ENCODE measurements around the gene ZSCAN23.

ZSCAN23 gene

DNA sequence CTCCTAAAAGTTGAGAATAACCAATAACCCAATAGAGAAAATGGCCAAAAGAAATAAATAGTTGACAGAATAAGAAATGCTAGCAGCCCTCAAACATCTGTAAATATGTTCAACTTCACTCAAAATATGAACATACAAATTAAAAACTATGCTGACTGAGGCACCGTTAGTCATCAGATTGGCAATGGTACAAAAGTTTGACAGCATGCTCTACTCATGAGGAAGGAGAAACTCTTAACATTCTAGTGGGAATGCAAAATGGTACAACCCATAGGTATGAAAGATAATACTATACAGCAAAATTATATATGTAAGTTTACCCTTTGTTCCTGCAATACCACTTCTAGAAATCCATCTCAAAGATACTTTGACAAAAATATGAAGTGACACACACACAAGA, 42.1 kb downstream of the ZSCAN23 start:
- no peaks in the 10 kb centered on the region for H3K36me3 ChIP-seq (ENCODE audit: insufficient read depth, low read length)
- H3F3A ChIP-seq (ENCODE audit: low read depth) = no peaks in the 10 kb centered on the region
- H3K4me1 ChIP-seq (ENCODE audit: insufficient read depth, low read length, poor library complexity, severe bottlenecking) = no peaks in the 10 kb centered on the region
- no peaks in the 10 kb centered on the region for H3K27me3 ChIP-seq (ENCODE audit: insufficient read depth, low read length, poor library complexity, severe bottlenecking)
- no peak overlapping the region for H3K9ac ChIP-seq (ENCODE audit: low read depth, low read length, poor library complexity, severe bottlenecking)
- no peaks in the 10 kb centered on the region for H4K20me1 ChIP-seq (ENCODE audit: insufficient read depth, low read length, poor library complexity, severe bottlenecking)
- H2AFZ ChIP-seq (ENCODE audit: low read length) = no peak overlapping the region
- no peaks in the 10 kb centered on the region for H3K9me3 ChIP-seq (ENCODE audit: insufficient read depth, low read depth, low read length)
- no peak for TF ChIP-seq EZH2phosphoT487 (IDR thresholded peaks at IDR 0.05; ENCODE audit: borderline replicate concordance)
- TF ChIP-seq, protein P1, sequence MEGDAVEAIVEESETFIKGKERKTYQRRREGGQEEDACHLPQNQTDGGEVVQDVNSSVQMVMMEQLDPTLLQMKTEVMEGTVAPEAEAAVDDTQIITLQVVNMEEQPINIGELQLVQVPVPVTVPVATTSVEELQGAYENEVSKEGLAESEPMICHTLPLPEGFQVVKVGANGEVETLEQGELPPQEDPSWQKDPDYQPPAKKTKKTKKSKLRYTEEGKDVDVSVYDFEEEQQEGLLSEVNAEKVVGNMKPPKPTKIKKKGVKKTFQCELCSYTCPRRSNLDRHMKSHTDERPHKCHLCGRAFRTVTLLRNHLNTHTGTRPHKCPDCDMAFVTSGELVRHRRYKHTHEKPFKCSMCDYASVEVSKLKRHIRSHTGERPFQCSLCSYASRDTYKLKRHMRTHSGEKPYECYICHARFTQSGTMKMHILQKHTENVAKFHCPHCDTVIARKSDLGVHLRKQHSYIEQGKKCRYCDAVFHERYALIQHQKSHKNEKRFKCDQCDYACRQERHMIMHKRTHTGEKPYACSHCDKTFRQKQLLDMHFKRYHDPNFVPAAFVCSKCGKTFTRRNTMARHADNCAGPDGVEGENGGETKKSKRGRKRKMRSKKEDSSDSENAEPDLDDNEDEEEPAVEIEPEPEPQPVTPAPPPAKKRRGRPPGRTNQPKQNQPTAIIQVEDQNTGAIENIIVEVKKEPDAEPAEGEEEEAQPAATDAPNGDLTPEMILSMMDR (conservative IDR thresholded peaks at IDR 0.05; ENCODE audit: low read length) = no peak
- no peak overlapping the region for H3K4me2 ChIP-seq (ENCODE audit: low read depth, low read length, poor library complexity, severe bottlenecking)
- no peaks in the 10 kb centered on the region; the same call in 1 of the 2 replicates for H3K9me2 ChIP-seq (replicated peaks; ENCODE audit: low read depth, low read length)
- H3K79me2 ChIP-seq (ENCODE audit: insufficient read depth, low read length) = no peaks in the 10 kb centered on the region
- no peak overlapping the region for H3K4me3 ChIP-seq (ENCODE audit: low read length, poor library complexity, severe bottlenecking)

DNA sequence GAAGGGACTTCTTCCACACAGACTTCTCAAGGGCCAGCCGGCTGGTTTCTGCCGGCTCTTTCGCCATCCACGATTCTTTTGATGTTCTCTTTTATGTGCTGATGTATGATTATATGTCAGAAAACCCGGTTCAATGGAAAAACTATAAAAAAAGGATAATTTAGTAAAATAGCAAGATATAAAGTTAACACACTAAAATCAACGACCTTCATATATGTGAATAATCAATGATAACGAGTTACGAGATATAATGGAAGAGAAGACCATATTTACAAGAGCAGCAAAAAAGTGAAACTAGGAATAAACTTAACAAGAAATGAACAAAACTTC, 43.2 kb downstream of the ZSCAN23 start:
- no peak for TF ChIP-seq EZH2phosphoT487 (IDR thresholded peaks at IDR 0.05; ENCODE audit: borderline replicate concordance)
- Histone ChIP-seq H3K4me2 (ENCODE audit: low read depth, low read length, poor library complexity, severe bottlenecking) (no peak overlapping the region), H3K9ac (ENCODE audit: low read depth, low read length, poor library complexity, severe bottlenecking) (no peak overlapping the region), H3K79me2 (ENCODE audit: insufficient read depth, low read length) (no peaks in the 10 kb centered on the region), H3K36me3 (ENCODE audit: insufficient read depth, low read length) (no peaks in the 10 kb centered on the region), H3K4me3 (ENCODE audit: low read length, poor library complexity, severe bottlenecking) (no peak overlapping the region), H4K20me1 (ENCODE audit: insufficient read depth, low read length, poor library complexity, severe bottlenecking) (no peaks in the 10 kb centered on the region), H3F3A (ENCODE audit: low read depth) (no peaks in the 10 kb centered on the region), H3K9me2 (replicated peaks; ENCODE audit: low read depth, low read length) (no peaks in the 10 kb centered on the region; the same call in 1 of the 2 replicates), H3K27me3 (ENCODE audit: insufficient read depth, low read length, poor library complexity, severe bottlenecking) (no peaks in the 10 kb centered on the region), H3K9me3 (ENCODE audit: insufficient read depth, low read depth, low read length) (no peaks in the 10 kb centered on the region), H3K4me1 (ENCODE audit: insufficient read depth, low read length, poor library complexity, severe bottlenecking) (no peaks in the 10 kb centered on the region), H2AFZ (ENCODE audit: low read length) (no peak overlapping the region)

DNA sequence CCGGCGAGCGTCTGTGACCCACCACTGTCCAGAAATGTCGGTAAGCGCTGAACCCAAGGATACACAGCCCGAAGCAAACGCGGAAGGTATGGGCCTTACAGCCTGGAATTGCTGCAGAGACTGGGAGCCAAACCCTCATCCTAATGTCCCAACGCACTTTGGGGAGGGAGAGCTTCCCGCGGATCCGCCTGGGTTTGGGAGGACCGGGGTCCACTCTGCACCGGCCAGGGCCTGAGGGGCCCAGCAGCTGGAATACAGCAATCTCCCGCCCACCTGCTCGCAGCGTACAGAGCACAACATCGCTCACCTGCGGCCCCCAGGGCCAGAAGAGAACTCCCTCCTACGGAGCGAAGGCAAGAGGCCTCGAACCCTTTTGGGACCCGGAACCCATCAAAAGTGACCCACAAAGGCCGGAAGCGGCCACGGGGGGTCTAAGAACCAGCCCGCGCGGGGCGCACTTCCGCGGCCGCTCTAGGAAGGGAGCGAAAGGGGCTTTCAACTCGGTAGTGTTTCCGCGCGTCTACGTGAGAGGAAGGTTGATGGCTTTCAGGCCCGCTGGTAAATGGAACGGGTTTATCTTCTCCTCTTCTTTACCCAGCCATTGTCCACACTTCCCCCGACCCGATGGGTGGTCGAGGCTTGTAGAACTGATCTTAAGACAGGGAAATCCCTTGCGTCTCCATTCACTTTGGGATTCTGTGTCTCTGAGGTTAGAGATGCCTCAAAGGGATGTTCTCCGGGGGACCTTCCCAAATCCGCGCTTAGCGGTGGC, 43.8 kb downstream of the ZSCAN23 start, which contains the start of gene ZSCAN12:
Gene ZSCAN12, minus strand, starts transcription at position 398 of the 772 bp plus-strand sequence. CDS start 1,342 bp downstream, outside the sequence.
- no peaks in the 10 kb centered on the region for H3K36me3 ChIP-seq (ENCODE audit: insufficient read depth, low read length)
- H3K9me3 ChIP-seq (ENCODE audit: insufficient read depth, low read depth, low read length) = no peaks in the 10 kb centered on the region
- H2AFZ ChIP-seq (ENCODE audit: low read length) = no peak within 1 kb of the TSS
- no peak within 1 kb of the TSS for H3K4me3 ChIP-seq (ENCODE audit: low read length, poor library complexity, severe bottlenecking)
- no peak within 1 kb of the TSS for H3K4me2 ChIP-seq (ENCODE audit: low read depth, low read length, poor library complexity, severe bottlenecking)
- no peaks in the 10 kb centered on the region for H3K27me3 ChIP-seq (ENCODE audit: insufficient read depth, low read length, poor library complexity, severe bottlenecking)
- no peak for TF ChIP-seq EZH2phosphoT487 (IDR thresholded peaks at IDR 0.05; ENCODE audit: borderline replicate concordance)
- H3K79me2 ChIP-seq (ENCODE audit: insufficient read depth, low read length) = no peaks in the 10 kb centered on the region
- no peaks in the 10 kb centered on the region for H3F3A ChIP-seq (ENCODE audit: low read depth)
- no peaks in the 10 kb centered on the region; the same call in 1 of the 2 replicates for H3K9me2 ChIP-seq (replicated peaks; ENCODE audit: low read depth, low read length)
- no peaks in the 10 kb centered on the region for H4K20me1 ChIP-seq (ENCODE audit: insufficient read depth, low read length, poor library complexity, severe bottlenecking)
- H3K9ac ChIP-seq (ENCODE audit: low read depth, low read length, poor library complexity, severe bottlenecking) = no peak within 1 kb of the TSS
- H3K4me1 ChIP-seq (ENCODE audit: insufficient read depth, low read length, poor library complexity, severe bottlenecking) = no peaks in the 10 kb centered on the region

DNA sequence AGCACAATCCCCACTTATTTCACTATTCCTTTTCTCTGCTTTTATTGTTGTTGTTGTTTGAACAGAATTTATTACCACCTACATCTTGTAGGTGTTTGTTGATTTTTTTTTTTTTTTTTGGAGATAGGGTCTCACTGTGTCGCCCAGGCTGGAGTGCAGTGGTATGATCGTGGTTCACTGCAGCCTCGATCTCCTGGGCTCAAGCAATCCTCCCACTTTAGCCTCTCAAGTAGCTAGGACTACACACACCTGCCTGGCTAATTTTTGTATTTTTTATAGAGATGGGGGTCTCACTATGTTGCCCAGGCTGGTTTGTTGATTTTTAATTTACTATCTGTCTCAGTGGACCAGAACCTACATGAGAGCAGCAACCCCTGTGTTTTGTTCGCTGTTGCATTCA, 47.4 kb downstream of the ZSCAN23 start:
- no peaks in the 10 kb centered on the region for H3K4me1 ChIP-seq (ENCODE audit: insufficient read depth, low read length, poor library complexity, severe bottlenecking)
- H3K4me2 ChIP-seq (ENCODE audit: low read depth, low read length, poor library complexity, severe bottlenecking) = no peak overlapping the region
- H3K36me3 ChIP-seq (ENCODE audit: insufficient read depth, low read length) = no peaks in the 10 kb centered on the region
- H2AFZ ChIP-seq (ENCODE audit: low read length) = no peak overlapping the region
- H3K9ac ChIP-seq (ENCODE audit: low read depth, low read length, poor library complexity, severe bottlenecking) = no peak overlapping the region
- H3K9me3 ChIP-seq (ENCODE audit: insufficient read depth, low read depth, low read length) = no peaks in the 10 kb centered on the region
- no peaks in the 10 kb centered on the region; the same call in 1 of the 2 replicates for H3K9me2 ChIP-seq (replicated peaks; ENCODE audit: low read depth, low read length)
- no peaks in the 10 kb centered on the region for H4K20me1 ChIP-seq (ENCODE audit: insufficient read depth, low read length, poor library complexity, severe bottlenecking)
- TF ChIP-seq EZH2phosphoT487 (IDR thresholded peaks at IDR 0.05; ENCODE audit: borderline replicate concordance) = no peak
- TF ChIP-seq, protein P1 (conservative IDR thresholded peaks at IDR 0.05; ENCODE audit: low read length) = no peak
- H3K4me3 ChIP-seq (ENCODE audit: low read length, poor library complexity, severe bottlenecking) = no peak overlapping the region
- H3K27me3 ChIP-seq (ENCODE audit: insufficient read depth, low read length, poor library complexity, severe bottlenecking) = no peaks in the 10 kb centered on the region
- no peaks in the 10 kb centered on the region for H3K79me2 ChIP-seq (ENCODE audit: insufficient read depth, low read length)
- H3F3A ChIP-seq (ENCODE audit: low read depth) = no peaks in the 10 kb centered on the region
